Suprapubic skin (tissue), 4 donors: ENCODE data around the gene SASH1. TPM values are rescaled to one million over a fixed set of nuclear protein-coding genes. Genes with fewer than 3 reads are reported as not detected.

ENCODE experiments used
- DNase-seq, 2 donors: peaks; one replicate each; pipeline ENCODE4 v3.0.0-alpha.2; 2019; ENCODE audit warnings: low spot score in 2 of 2
- H3K27ac ChIP-seq: fragments of 200-600 bp; sonication (generic); one replicate; pipeline ENCODE4 v1.5.1; 2019
- H3K27me3 ChIP-seq: fragments of 200-600 bp; sonication (generic); one replicate; pipeline ENCODE4 v1.5.1; 2019
- H3K36me3 ChIP-seq: fragments of 200-600 bp; sonication (generic); one replicate; pipeline ENCODE4 v1.5.1; 2019
- H3K4me1 ChIP-seq: fragments of 200-600 bp; sonication (generic); one replicate; pipeline ENCODE4 v1.5.1; 2019
- H3K4me3 ChIP-seq: fragments of 200-600 bp; sonication (generic); one replicate; pipeline ENCODE4 v1.5.1; 2019; ENCODE audit warnings: mild to moderate bottlenecking
- H3K9me3 ChIP-seq: fragments of 200-600 bp; sonication (generic); one replicate; pipeline ENCODE4 v1.5.1; 2019
- CTCF ChIP-seq, 2 donors: fragments of 200-600 bp in 1 of 2; fragments of 450-650 bp in 1 of 2; sonication (generic) in 1 of 2; IDR thresholded peaks; one replicate each; pipeline ENCODE4 v1.5.1; 2016 to 2019; ENCODE audit warnings: antibody characterized with exemption in 2 of 2, mild to moderate bottlenecking in 1 of 2, moderate library complexity in 1 of 2
- EP300 ChIP-seq: sonication (generic); formaldehyde crosslinking; IDR thresholded peaks from one replicate; pipeline ENCODE4 v1.6.1; 2017; ENCODE audit warnings: antibody characterized with exemption
- POLR2A ChIP-seq, 2 donors: fragments of 450-650 bp; IDR thresholded peaks; one replicate each; pipeline ENCODE4 v1.6.1; 2017; ENCODE audit warnings: antibody characterized with exemption in 2 of 2, mild to moderate bottlenecking in 2 of 2, moderate library complexity in 2 of 2
- POLR2AphosphoS5 ChIP-seq, 3 donors: sonication (generic); formaldehyde crosslinking; IDR thresholded peaks; one replicate each; pipeline ENCODE4 v1.6.1; 2017; ENCODE audit warnings: antibody characterized with exemption in 3 of 3
- WGBS: methylation state at CpG from one replicate; pipeline ENCODE4 v1.1.5; 2018; 5-methylcytosine and 5-hydroxymethylcytosine counted together
- total RNA-seq, 4 donors: library from RNA; depleted of rRNA; stranded (reverse); fragments of >200 nt; gene quantifications; one replicate each; pipeline ENCODE4 v1.1.0, GENCODE V29; 2016

The SASH1 gene
- total RNA-seq, 4 donors from 2014 or later, result 59.1 to 139 (median 77.1) TPM

- Histone ChIP-seq H3K4me3 (no peak overlapping the region), H3K27me3 (no peaks in the 10 kb centered on the region), H3K36me3 (no peaks in the 10 kb centered on the region), H3K4me1 (peaks cover 22% of the 10 kb centered on the region), H3K9me3 (no peaks in the 10 kb centered on the region), H3K27ac (peak overlapping the region; percentile 68)
- 40% methylated on average over 7 of the region's 7 CpGs for WGBS
- no peak for DNase-seq
- peak in 1 of 3 donors; percentile 26 for TF ChIP-seq POLR2AphosphoS5 (IDR thresholded peaks at IDR 0.05)
- TF ChIP-seq CTCF (IDR thresholded peaks at IDR 0.05), result no peak
- TF ChIP-seq POLR2A (IDR thresholded peaks at IDR 0.05), result no peak
Measured at GRCh38 chr6:148329596-148330381, 12.8 kb upstream of the SASH1 start.

- WGBS, result 64% methylated on average over 1 of the region's 1 CpG
- H3K27me3 ChIP-seq, result no peaks in the 10 kb centered on the region
- H3K4me1 ChIP-seq, result peaks cover 22% of the 10 kb centered on the region
- TF ChIP-seq CTCF (IDR thresholded peaks at IDR 0.05) (no peak), POLR2A (IDR thresholded peaks at IDR 0.05) (no peak), POLR2AphosphoS5 (IDR thresholded peaks at IDR 0.05) (no peak), EP300 (no peak)
- H3K4me3 ChIP-seq, result no peak overlapping the region
- DNase-seq, result no peak
- no peaks in the 10 kb centered on the region for H3K36me3 ChIP-seq
- no peak overlapping the region for H3K27ac ChIP-seq
- no peaks in the 10 kb centered on the region for H3K9me3 ChIP-seq
Measured at GRCh38 chr6:148332088-148332487, 10.6 kb upstream of the SASH1 start.

GRCh38 chr6:148336901-148337300, 5.7 kb upstream of the SASH1 start:
- no peak for TF ChIP-seq EP300
- Histone ChIP-seq H3K27me3 (no peaks in the 10 kb centered on the region), H3K4me1 (peaks cover 7% of the 10 kb centered on the region), H3K27ac (no peak overlapping the region), H3K4me3 (no peak overlapping the region), H3K9me3 (no peaks in the 10 kb centered on the region), H3K36me3 (no peaks in the 10 kb centered on the region)
- 93% methylated on average over 9 of the region's 9 CpGs for WGBS
- no peak for DNase-seq

- H3K4me1 ChIP-seq, result peaks cover 20% of the 10 kb centered on the region
- H3K4me3 ChIP-seq, result no peak overlapping the region
- WGBS, result 98% methylated on average over 5 of the region's 5 CpGs
- no peak for DNase-seq
- H3K27ac ChIP-seq, result no peak overlapping the region
- H3K27me3 ChIP-seq, result no peaks in the 10 kb centered on the region
- TF ChIP-seq POLR2A (IDR thresholded peaks at IDR 0.05) (no peak), POLR2AphosphoS5 (IDR thresholded peaks at IDR 0.05) (no peak), EP300 (no peak), CTCF (IDR thresholded peaks at IDR 0.05) (no peak)
- no peaks in the 10 kb centered on the region for H3K36me3 ChIP-seq
- H3K9me3 ChIP-seq, result no peaks in the 10 kb centered on the region
Measured at GRCh38 chr6:148339766-148340165, 2.9 kb upstream of the SASH1 start.

GRCh38 chr6:148340586-148341297, 1.9 kb upstream of the SASH1 start:
- Histone ChIP-seq H3K4me1 (peaks cover 30% of the 10 kb centered on the region), H3K27ac (no peak overlapping the region), H3K36me3 (no peaks in the 10 kb centered on the region), H3K4me3 (no peak overlapping the region), H3K9me3 (no peaks in the 10 kb centered on the region), H3K27me3 (no peaks in the 10 kb centered on the region)
- 97% methylated on average over 9 of the region's 9 CpGs for WGBS
- no peak for DNase-seq
- TF ChIP-seq POLR2A (IDR thresholded peaks at IDR 0.05) (no peak), EP300 (no peak), POLR2AphosphoS5 (IDR thresholded peaks at IDR 0.05) (no peak)

GRCh38 chr6:148342100-148342349, 613 bp upstream of the SASH1 start:
- Histone ChIP-seq H3K27ac (peak overlapping the region; percentile 92), H3K4me1 (peaks cover 38% of the 10 kb centered on the region), H3K36me3 (no peaks in the 10 kb centered on the region), H3K4me3 (peak overlapping the region; percentile 83), H3K27me3 (no peaks in the 10 kb centered on the region), H3K9me3 (no peaks in the 10 kb centered on the region)
- WGBS, result 8% methylated on average over 8 of the region's 8 CpGs
- TF ChIP-seq CTCF (IDR thresholded peaks at IDR 0.05) (no peak), POLR2AphosphoS5 (IDR thresholded peaks at IDR 0.05) (no peak), POLR2A (IDR thresholded peaks at IDR 0.05) (no peak)
- no peak for DNase-seq
